SHP77 treated with DMSO at 0.1 percent for 48 hours (cell line): ENCODE results near the gene C19orf25.
A peak's percentile ranks its signal among the peaks of the same experiment; 100 is the strongest.

Experiments
- DNase-seq: peaks from one replicate; lab custom pipeline; 2025; lab: John Stamatoyannopoulos, UW

Gene C19orf25

DNA sequence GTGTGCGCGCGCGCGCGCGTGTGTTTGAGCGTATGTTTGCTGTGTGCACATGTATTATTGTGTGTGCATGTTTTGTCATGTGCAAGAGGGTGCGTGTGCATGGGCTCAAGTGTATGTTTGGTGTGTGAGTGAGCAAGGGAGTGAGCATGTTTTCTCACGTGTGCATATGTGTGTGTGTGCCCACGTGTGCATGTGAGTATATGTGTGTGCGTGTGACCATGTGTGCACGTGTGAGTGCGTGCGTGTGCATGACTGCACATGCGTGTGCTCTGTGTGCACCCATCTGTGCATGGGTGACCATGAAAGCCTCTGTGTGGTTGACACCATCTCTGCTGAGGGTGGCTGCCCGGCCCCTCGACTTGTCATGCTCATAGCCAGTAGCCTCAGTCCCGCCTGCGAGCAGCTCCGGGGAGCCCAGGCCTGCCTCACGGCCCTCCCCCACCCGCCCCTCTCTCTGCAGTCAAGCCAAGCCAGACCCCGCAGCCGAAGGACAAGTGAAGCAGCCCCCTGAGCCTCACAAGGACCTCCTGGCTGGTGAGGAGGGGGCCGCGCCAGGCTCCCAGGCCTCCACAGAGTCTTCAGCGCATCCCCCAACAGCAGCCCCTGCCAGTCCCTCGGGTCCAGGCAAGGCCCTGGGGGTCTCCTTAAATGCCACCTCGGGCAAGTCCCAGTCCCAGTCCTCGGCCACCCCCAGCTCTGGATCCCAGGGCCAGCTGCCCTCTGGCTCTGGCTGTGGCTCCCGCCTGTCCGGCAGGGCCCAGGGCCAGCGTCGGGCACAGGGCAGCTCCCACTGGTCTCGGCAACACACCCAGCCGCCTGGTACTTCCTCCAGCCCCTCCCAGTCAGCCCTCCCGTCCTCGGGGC is 17.9 kb upstream of the C19orf25 start:
- DNase-seq: no peak

DNA sequence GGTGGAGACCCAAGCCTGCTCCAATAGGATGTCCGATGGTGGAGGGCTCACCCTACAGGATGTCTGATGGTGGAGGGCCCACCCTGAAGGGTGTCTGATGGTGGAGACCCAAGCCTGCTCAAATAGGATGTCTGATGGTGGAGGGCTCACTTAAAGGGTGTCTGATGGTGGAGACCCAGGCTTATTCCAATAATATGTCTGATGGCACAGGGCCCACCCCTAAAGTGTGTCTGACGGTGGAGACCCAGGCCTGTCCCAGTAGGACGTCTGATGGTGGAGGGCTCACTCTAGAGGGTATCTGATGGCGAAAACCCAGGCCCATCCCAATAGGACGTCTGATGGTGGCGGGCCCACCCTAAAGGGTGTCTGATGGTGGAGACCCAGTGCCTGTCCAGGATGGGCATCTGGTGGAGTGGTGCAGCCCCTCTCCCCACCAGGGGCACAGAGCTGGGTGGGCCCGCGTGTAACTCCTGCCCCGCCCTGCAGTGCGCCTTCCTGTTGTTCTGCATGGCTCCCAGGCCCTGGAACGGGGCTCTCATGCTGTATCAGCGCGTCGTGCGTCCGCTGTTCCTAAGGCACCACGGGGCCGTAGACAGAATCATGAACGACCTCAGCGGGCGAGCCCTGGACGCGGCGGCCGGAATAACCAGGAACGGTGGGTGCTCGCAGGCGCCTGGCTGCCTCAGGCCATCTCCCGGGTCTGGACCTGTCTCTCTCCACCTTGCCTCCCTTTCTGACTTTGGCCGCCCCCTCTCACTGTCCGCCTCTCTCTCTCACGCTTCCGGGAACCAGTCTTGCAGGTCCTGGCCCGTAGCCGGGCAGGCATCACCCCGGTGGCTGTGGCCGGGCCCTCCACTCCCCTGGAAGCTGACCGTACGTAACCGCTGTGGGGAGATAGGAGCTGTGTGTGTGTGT is 17.0 kb upstream of the C19orf25 start:
- DNase-seq: no peak

DNA sequence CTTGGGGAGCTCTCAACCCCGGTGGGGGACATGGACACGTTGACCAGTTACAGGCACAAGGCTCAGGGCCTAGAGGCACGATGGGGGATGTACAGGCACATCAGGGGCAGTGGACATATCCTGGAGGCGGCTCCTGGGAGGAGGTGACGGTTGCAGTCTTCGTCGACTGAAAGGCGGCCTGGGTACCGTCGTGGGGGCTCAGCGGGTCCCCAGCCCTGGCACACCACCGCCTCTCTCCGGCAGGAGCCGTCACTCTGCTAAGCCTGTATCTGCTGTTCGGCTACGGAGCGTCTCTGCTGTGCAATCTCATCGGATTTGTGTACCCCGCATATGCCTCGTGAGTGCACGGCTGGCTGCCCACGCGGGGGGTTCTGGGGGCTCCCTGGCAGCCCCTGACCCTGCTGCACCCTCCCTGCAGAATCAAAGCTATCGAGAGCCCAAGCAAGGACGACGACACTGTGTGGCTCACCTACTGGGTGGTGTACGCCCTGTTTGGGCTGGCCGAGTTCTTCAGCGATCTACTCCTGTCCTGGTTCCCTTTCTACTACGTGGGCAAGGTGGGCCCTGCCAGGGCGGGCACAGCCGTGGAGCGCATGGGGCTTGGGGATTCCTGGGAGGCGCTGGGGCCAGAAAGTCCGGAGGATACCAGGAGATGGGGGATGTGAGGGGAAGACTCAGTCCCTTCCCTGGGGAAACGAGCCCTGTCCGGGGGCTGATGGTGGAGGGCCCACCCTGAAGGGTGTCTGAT is 16.2 kb upstream of the C19orf25 start:
- DNase-seq: no peak

DNA sequence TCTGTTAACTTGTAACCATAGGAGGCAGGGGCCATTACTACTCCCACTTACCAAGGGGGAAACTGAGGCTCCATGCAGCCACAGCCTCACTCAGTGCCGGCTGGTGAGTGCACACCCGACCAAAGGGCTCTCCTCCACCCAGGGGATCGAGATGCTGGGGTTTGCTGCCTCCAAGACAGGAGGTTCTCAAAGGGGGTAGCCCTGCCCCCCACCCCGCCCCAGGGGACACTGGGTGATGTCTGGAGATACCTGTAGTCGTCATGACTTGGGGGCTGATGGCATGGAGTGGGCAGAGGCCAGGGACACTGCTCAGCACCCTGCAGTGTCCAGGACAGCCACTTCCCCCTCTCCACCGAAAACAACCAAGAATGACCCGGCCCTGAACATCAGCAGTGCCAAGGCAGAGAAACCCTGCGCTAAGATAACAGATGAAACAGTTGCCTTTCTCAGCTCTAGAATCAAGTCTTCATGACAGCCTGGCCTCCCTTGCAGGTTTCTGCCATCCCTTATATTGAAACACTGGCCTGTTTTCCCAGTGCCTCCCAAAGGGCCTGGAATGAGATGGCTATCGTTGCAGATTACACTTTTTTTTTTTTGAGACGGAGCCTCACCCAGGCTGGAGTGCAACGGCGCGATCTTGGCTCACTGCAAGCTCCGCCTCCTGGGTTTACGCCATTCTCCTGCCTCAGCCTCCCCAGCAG is 15.2 kb upstream of the C19orf25 start:
- DNase-seq: no peak

DNA sequence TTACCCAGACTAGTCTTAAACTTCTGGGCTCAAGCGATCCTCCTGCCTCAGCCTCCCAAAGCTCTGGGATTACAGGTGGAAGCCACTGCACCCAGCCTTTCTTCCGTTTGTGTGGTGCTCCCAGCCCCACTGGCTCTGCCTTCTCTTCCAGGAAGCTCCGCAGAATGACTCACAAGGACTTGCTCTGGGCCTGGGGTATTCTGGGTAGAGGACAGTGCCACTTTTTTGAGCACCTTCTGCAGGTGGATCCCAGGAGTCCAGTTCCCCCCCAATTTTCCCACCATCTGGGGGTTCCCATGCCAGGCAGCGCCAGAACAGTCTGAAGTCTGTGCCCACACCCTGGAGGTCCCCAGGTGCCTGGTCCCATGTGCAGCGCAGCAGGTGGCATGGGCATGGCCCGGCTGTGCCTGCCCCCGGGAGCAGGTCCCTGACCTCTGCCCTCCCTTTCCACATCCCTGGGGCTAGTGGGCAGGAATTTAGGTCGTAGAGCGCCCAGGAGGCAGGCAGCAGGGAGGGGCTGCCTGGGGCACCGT is 13.5 kb upstream of the C19orf25 start:
- DNase-seq: no peak

DNA sequence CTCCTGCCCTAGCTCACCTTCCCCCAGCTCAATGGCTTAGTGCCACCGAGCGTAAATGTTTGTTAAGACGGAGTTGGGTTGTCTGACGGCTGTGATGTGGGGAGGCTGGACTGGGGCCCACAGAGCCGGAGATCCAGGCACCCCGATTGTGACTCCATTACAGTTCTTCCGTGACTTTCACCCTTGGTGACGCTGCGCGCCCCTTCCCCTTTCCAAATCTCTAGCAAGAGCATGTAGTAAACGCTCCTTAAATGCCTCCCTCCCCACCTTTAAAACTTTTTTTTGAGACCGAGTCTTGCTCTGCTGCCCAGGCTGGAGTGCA is 12.8 kb upstream of the C19orf25 start:
- DNase-seq: no peak

DNA sequence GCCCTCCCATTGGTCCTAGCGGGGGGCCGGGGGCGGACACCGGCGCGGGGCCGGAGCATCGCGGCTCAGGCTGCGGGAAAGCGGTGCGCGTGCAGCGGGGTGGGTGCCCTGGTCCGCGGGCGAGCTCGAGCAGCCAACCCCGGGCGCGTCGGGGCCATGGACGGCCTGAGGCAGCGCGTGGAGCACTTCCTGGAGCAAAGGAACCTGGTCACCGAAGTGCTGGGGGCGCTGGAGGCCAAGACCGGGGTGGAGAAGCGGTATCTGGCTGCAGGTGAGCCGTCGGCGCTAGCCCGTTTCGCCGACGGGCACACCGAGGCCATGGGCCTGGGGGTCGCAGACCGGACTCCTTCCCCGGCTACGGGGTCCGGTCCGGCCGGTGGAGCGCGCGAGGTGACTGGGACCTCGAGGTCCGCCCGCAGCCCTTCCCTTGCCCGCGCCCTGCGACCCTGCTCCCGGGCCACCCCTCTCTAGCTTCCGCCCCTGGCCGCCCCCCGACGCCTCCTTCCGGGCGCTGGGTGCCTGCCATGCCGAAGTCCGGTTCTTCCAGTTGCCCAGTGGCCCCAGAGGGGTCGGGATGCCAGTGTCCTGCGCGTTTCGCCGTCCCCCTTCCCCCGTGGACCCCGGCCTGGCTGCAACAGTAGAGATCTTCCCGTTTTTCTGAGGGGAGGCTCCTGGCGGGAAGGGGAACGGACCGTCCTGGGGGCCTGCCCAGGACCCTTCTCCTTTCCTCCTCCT is 12.3 kb upstream of the C19orf25 start, which contains the start of gene REEP6:
TSS of gene REEP6 (plus strand) at position 68 of the 735 bp plus-strand sequence. CDS start at position 157, 89 bp downstream.
- DNase-seq: no peak

DNA sequence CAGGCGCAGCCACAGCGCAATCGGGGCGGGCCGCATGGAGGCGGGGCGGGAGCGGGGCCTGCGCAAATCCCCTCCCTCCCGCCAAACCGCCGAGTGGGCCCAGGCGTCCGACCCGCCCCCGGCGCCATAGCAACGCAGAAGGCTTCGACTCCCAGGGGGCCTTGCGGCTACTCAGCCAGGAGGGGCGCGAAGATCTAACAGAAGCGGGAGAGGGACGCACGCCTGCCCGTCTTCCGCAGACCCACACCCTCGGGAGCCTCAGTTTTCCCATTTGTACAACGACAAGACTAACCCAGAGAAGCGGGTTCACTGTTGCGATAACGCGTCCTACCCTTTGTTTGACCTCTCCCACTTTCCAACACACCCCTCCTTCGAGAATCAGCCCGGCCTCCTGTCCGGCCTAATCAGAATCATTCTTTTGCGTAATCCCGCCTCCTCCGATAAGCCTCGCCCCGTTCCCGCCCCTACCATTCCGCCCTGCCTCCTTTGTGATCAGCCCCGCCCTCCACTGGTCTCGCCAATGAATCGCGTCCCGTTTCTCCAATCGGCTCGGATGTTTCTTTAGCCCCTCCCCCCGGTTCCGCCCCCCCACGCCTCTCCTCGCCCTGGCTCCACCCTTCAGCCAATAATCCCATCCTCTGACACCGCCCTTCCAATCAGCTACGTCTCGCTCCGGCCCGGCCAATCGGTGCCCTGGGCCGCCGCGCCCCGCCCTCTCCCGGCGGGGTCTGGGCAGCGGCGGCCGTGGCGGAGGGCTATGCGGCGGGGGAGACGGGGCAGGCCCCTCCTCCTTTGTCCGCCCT is 11.5 kb upstream of the C19orf25 start, which contains the start of gene PCSK4:
TSS of gene PCSK4 (minus strand) at position 40 of the 803 bp plus-strand sequence. CDS start at position 36, 4 bp downstream.
- peak; percentile 91 for DNase-seq

DNA sequence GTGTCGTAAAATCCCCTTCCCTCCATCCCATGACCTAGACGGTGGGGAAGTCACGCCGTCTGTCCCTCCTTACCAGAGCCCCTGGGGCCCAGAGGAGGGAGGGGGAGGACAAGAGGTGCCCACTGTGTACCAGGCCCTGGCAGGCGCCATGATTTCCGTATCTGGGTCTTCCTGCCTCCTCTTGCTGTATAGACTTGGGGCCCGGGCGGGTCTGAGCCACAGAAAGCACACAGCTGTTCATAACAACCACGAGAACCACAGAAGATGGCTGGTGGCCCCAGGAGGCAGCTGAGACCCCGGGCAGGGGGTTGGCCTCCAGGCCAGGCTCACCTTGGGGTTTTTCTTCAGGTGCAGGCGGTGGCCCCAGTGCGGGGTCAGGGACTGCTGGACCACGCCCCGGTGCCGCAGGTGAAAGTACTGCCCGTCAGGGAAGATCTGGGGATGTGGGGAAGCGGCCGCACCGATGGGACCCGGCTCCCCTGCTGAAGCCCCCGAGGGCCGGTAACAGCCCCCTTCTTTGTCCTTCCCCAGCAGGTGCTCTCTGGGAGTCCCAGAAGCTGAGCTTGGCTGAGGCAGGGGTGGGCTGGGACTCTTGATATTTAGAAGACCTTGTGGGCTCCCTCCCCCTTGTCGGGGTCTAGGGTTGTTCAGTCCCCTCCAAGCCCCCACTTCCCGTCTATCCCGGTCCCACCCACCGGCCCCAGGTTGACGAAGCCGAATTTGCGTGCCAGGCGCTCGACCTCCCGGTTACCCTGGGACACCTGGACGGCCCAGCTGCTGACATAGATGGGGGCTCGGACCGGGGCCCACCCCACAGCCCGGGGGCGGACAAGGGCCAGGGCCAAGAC is 10.7 kb upstream of the C19orf25 start:
- DNase-seq: no peak

DNA sequence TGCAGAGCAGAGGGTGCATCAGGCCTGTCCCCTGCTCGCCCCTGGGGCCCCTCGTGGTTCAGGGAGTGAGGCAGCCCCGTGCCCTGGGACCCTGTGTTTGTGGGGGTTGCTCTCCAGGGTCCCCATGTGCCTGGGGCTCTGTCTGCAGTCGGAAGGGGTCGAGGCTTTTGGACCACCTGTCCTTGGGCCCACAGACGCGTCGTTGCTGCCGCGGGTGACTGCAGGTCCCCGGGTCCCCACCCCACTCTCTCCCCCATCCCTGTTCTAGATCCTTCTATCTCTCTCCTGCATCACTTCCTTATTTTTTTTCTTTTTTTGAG is 9.2 kb upstream of the C19orf25 start:
- DNase-seq: no peak

DNA sequence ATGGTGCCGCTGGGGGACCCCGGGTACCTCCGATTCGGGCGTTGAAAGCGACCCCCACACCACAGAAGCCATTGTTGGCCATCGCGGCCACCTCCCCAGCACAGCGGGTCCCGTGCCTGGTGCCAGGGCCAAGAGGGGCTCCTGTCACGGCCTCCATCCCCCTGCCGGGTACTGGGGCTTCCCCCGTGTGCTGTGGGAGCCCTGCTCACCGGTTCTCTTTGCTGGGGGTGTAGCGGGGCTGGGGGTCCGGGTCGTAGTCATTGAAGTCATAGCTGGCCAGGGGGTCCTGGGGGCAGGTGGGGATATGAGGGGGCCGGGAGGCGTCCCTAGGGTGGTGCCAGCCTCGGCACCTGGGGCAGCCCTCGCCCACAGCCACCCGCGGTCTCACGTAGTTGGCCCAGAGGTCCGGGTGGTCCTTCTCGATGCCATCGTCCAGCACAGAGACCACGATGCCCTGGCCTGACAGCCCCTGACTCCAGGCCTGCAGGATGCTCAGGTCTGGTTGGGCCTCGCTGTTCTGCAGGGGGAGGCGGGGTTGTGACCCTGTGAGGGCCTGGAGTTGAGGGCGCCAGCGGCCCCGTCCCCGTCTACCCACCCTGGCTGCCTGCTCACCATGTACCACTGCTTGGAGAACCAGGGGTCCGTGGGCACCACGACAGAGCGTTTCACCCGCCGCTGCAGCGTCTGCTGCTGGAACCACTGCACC is 8.7 kb upstream of the C19orf25 start:
- no peak for DNase-seq

DNA sequence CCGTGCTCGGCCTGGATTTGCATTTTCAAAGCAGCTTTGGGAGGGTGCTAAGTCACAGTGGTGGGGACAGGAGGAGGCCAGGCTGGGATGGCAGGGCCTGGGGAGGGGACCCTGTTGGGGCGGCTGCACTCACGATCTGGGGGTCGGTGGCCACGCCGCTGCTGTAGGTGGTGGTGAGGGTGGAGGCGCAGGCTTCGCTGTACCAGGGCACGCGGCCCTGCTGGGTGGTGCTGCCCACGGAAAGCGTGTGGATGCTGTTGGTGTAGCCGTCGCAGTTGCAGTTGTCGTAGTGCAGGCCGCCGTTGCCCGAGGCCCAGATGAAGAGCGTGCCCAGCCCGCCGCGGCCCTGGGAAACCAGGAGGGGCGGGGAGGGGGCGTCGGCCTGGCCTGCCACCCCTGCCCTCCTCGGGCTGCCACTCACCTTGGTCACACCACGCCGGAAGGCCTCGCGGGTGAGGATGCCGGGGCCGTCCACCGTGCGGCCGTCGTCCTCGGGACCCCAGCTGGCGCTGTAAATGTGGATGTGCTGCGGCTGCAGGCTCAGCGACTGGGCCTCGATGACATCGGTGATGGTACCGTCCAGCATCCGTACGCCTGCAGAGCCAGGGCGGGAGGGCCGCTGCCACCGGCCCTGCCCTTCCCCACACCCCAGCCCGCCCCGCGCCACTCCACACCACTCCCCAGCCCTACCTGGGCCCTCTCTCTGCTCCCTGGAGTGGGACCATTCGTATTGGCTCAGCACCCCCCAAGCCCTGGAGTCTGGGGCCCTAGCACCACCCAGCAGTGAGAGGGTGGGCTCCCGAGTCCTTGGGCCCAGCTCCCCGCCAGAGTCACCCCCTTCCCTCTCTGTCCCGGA is 7.9 kb upstream of the C19orf25 start:
- DNase-seq: no peak

DNA sequence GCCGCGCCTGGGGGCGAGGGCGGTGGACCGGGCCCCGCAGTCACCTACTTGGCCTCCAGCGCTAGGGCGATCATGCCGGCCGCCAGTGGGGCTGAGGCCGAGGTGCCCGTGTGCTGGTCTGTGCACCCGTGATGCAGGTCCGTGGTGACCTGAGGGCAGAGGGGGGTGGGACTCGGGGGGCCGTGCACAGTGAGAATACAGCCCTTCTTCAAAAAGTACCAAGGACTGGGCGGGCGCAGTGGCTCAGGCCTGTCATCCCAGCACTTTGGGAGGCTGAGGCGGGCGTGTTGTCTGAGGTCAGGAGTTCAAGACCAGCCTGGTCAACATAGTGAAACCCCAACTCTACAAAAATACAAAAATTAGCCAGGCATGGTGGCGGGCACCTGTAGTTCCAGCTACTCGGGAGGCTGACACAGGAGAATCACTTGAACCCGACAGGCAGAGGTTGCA is 5.0 kb upstream of the C19orf25 start:
- no peak for DNase-seq

DNA sequence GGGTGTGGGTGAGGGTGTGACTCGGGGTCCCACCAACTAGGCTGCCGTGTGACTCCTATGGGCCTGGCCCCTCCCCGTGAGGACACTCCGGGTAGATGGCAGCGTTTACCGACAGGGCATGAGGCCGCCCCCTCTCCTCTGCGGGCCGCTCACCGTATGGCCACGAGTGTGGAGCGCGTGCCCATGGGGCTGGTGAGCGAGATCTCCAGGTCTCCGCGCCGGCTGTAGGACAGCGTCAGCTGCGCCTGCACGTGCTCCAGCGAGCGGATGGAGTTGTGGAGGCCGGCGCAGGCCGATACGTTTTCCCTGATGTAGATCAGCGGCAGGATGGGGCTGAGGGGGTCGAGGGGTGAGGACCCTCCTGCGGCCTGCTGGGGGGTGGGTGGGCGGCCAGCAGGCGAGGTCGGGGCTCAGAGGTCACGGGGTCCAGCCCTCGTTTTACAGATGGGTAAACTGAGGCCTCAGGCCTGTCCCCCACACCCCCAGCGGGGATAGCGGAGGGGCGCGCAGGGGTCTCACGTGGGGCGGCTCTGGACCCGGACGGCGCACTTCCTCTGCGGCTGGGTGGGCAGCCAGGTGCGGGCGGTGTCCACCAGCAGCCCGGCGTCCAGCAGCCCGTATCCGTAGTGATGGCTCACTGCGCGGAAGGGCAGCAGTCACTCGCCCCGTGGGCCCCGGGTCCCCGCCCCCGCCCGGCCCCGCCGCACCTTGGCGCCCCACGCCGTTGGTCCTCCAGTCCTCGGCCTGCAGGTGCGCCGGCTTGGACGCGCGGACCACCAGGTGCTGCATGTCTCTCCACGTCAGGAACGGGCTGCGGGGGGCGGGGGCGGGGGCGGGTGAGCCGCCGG is 4.3 kb upstream of the C19orf25 start:
- DNase-seq: no peak

DNA sequence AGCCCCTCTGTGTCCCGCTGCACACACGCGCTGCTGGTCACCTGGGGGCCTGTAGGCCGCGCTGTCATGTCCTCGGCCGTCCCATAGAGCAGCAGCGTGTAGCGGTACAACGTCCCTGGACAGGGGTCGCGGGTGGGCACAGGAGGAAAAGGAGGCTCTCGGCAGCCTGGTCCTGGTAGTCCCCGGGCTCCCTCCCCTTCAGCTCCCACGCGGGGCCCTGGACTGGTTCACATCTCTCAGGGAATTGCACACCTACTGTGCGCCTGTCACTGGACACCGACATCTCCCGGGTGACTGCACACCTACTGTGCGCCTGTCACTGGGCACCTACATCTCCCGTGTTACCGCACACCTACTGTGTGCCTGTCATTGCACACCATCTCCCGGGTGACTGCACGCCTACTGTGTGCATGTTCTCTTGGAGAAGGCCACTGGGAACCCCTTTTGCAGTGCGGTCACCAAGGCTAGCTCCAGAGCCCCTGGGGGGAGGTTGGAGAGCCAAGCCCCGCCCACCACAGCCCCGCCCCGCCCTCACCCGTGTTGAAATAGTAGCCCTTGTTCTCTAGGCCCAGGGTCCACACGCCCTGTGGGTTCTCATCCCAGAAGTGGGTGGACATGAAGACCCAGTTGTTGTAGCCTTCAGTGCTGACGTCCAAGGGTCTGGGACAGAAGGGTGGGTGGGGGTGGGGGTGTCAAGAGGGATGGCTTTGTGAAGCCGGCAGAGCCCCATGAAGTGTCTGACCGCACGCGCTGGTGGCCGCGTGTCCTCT is 3.5 kb upstream of the C19orf25 start:
- DNase-seq: no peak
